ENCODE results near the gene PADI3. TPM values are rescaled to one million over a fixed set of nuclear protein-coding genes. Genes with fewer than 3 reads are reported as not detected.

The PADI3 gene
- total RNA-seq, 2 donors from 2014 or later: not detected

DNA sequence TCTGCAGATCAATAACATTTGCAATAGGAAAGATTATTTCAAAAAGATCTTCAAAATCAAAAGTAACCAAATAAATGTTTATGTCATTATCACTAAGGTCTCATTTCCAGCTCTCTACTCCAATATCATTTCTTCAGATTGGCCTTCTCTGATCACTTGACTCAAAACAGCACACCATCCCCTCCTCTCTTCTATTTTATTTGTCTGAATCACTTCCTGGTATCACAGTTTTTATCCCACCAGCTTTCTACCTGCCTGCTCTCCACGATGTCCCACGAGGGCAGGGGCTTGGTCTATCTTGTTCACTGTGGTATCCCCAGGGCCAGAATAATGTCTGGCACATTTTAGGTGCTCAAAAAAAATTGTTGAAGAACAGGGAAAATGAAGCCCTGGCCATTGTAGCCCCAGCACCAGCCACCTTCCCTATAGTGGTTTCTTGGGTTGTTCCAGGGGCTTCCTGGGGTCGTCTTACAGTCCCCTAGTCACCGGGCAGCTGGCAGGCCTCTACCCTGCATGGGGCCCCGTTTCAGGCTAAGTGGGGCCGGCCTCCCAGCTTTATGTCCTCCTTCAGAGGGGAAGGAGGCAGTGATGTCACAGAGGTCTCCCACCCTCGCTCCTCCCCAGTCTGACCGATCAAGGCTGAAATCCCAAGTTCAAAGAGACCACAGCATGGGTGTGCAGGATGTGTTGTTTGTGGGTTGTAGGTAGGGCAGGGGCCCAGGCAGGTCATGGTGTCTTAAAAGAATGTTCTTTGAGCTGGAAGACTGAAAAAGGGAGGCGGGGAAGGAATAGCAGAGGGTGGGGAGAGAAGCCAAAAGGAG is 47.5 kb upstream of the PADI3 start:
- Histone ChIP-seq H3K27me3 (no peaks in the 10 kb centered on the region), H3K36me3 (replicated peaks in 1 of 2; ENCODE audit: insufficient read depth in 1 of 2, low read depth in 2 of 2) (no peaks in the 10 kb centered on the region), H3K4me3 (no peak overlapping the region), H3K9me3 (no peaks in the 10 kb centered on the region), H3K27ac (no peak overlapping the region), H3K4me1 (no peaks in the 10 kb centered on the region)
- intact Hi-C loops (cut with DNase I): no loop called here
- TF ChIP-seq, protein P1, sequence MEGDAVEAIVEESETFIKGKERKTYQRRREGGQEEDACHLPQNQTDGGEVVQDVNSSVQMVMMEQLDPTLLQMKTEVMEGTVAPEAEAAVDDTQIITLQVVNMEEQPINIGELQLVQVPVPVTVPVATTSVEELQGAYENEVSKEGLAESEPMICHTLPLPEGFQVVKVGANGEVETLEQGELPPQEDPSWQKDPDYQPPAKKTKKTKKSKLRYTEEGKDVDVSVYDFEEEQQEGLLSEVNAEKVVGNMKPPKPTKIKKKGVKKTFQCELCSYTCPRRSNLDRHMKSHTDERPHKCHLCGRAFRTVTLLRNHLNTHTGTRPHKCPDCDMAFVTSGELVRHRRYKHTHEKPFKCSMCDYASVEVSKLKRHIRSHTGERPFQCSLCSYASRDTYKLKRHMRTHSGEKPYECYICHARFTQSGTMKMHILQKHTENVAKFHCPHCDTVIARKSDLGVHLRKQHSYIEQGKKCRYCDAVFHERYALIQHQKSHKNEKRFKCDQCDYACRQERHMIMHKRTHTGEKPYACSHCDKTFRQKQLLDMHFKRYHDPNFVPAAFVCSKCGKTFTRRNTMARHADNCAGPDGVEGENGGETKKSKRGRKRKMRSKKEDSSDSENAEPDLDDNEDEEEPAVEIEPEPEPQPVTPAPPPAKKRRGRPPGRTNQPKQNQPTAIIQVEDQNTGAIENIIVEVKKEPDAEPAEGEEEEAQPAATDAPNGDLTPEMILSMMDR (IDR thresholded peaks at IDR 0.05): no peak
- TF ChIP-seq POLR2A (IDR thresholded peaks at IDR 0.05): no peak
- DNase-seq (peak in 1 of 4 donors; percentile 2), ATAC-seq (no peak)
- 61 to 68% methylated on average over 9 of the region's 9 CpGs for WGBS, 2 donors

DNA sequence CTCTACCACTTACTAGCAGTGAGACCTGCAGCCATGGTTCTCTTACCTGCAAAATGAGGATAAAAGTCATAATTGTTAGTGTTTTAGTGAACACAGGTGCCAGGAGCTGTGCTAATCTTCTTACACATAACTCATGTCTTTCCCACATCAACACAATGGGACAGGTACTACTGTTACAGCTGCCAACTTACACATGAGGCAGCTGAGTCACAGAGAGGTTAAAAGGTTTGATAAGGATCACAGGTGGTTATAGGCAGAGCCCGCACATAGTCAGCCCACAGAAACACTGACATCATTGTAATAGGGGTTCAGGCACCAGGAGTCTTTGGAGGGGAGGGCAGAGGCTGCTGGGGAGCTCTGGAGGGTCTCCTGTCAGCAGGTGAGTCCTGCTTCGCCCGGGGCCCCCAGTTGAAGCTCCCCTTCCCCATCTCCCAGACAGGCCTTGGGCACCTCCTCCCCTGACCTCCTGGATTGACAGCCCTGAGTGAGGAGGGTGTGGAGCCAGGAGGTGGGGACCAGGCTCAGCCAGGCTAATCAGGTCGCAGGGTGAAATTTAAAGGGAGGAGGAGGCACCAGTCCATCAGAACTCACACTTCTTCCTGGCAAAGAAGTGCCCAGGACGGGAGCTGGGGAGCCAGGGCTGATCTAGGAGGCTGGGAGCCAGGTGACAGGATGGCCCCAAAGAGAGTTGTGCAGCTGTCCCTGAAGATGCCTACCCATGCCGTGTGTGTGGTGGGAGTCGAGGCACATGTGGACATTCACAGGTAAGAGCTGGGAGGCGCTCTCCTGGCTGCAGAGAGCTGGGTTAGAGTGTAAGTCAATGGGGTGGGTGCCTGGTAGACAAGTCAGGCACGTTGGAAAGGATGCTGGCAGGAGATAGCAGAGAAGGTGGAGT is 44.1 kb upstream of the PADI3 start, which contains the start of gene PADI1:
Gene PADI1 (plus strand): TSS at position 583 of the 895 bp plus-strand sequence. CDS start 90 bp downstream, at position 673.
- Histone ChIP-seq H3K4me3 (no peak within 1 kb of the TSS), H3K9me3 (no peaks in the 10 kb centered on the region), H3K27me3 (no peaks in the 10 kb centered on the region), H3K4me1 (no peaks in the 10 kb centered on the region), H3K27ac (no peak within 1 kb of the TSS), H3K36me3 (replicated peaks in 1 of 2; ENCODE audit: insufficient read depth in 1 of 2, low read depth in 2 of 2) (no peaks in the 10 kb centered on the region)
- TF ChIP-seq, protein P1 (IDR thresholded peaks at IDR 0.05): no peak
- no peak for TF ChIP-seq POLR2A (IDR thresholded peaks at IDR 0.05)
- WGBS, 2 donors: 50 to 65% methylated on average over 9 of the region's 9 CpGs
- ATAC-seq (no peak), DNase-seq (no peak)
- intact Hi-C loops (cut with DNase I): no loop called here

DNA sequence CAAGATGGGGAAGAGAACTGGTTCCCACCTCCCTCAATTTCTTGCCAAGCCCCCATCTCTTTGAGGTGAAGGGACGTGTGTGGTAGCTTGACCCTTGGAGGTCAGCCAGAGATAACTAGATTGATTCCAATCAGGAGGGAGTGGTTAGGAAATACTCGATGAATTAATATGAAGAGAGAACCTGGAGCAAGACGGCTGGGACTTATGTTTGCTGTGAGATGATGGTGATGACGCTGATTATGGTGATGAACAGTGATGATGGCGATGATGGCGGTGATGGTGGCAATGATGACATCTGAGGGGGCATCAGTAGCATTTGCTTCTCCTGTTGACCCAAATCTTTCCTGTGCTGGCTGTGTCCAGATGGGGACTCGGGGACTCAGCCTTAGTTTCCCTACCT is 43.2 kb upstream of the PADI3 start:
- no peak for ATAC-seq
- H3K27ac ChIP-seq: no peak overlapping the region
- no peaks in the 10 kb centered on the region for H3K36me3 ChIP-seq (replicated peaks in 1 of 2; ENCODE audit: insufficient read depth in 1 of 2, low read depth in 2 of 2)
- H3K27me3 ChIP-seq: no peaks in the 10 kb centered on the region
- H3K9me3 ChIP-seq: no peaks in the 10 kb centered on the region
- 80 to 84% methylated on average over 7 of the region's 7 CpGs for WGBS, 2 donors
- H3K4me3 ChIP-seq: no peak overlapping the region
- H3K4me1 ChIP-seq: no peaks in the 10 kb centered on the region
- no peak for TF ChIP-seq POLR2A (IDR thresholded peaks at IDR 0.05)
- TF ChIP-seq, protein P1 (IDR thresholded peaks at IDR 0.05): no peak
- no peak for DNase-seq
- intact Hi-C loops (cut with DNase I): no loop called here

DNA sequence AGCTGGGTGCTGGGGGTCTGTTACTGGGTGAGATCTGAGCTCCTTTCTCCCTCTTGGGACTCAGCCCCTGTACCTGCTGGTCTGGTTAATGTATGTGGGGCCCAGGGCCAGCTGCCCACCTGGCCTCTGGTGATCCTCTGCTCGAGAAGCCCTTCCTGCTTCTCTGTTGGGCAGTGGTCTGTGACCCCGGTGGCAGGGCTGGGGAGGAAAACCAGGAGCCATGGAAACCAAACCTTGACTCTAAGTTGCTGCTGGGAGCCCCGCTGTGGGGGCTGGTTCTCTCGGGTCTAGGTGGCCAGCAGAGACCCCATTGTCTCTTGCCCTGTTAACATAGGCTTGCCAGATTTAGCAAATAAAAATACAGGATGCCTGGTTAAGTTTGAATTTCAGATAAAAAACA is 42.7 kb upstream of the PADI3 start:
- no peak for ATAC-seq
- intact Hi-C loops (cut with DNase I): no loop called here
- 57 to 73% methylated on average over 3 to 4 of the region's 4 CpGs for WGBS, 2 donors
- Histone ChIP-seq H3K4me1 (no peaks in the 10 kb centered on the region), H3K4me3 (no peak overlapping the region), H3K27me3 (no peaks in the 10 kb centered on the region), H3K27ac (no peak overlapping the region), H3K9me3 (no peaks in the 10 kb centered on the region), H3K36me3 (replicated peaks in 1 of 2; ENCODE audit: insufficient read depth in 1 of 2, low read depth in 2 of 2) (no peaks in the 10 kb centered on the region)
- no peak for DNase-seq
- TF ChIP-seq, protein P1 (IDR thresholded peaks at IDR 0.05): no peak
- no peak for TF ChIP-seq POLR2A (IDR thresholded peaks at IDR 0.05)

All from body of pancreas (tissue), 4 donors.